Vagina (tissue), 2 donors: ENCODE data around the gene KHNYN. TPM values are rescaled to one million over a fixed set of nuclear protein-coding genes. Genes with fewer than 3 reads are reported as not detected.
"Not testable (repeated sequence)": the region's sequence is repeated elsewhere in the genome, so short reads cannot be mapped to it uniquely, and the experiment has no call there.

Experiments
- DNase-seq, 2 donors: peaks; one replicate each; pipeline ENCODE4 v3.0.0-alpha.2; 2017; ENCODE audit errors: extremely low spot score in 2 of 2
- H3K27ac ChIP-seq: fragments of 200-600 bp; sonication (generic); one replicate; pipeline ENCODE4 v1.5.1; 2019
- H3K27me3 ChIP-seq: fragments of 200-600 bp; sonication (generic); one replicate; pipeline ENCODE4 v1.5.1; 2019
- H3K36me3 ChIP-seq, 2 donors: fragments of 200-600 bp; sonication (generic); one replicate each; pipeline ENCODE4 v1.5.1; 2017 to 2019
- H3K4me1 ChIP-seq: fragments of 200-600 bp; sonication (generic); one replicate; pipeline ENCODE4 v1.5.1; 2019
- H3K4me3 ChIP-seq, 2 donors: fragments of 200-600 bp; sonication (generic); 1 replicate in 1 of 2; 2 replicates in 1 of 2; pipeline ENCODE4 v1.5.1; 2016 to 2019
- H3K9me3 ChIP-seq: fragments of 200-600 bp; sonication (generic); one replicate; pipeline ENCODE4 v1.5.1; 2019
- CTCF ChIP-seq, 3 experiments: fragments of 450-650 bp in 2 of 3; fragments of 200-600 bp in 1 of 3; sonication (generic) in 1 of 3; IDR thresholded peaks; one replicate each; pipeline ENCODE4 v1.5.1; 2017 to 2019; ENCODE audit warnings: antibody characterized with exemption in 3 of 3, mild to moderate bottlenecking in 2 of 3, moderate library complexity in 2 of 3
- POLR2A ChIP-seq, 2 donors: fragments of 450-650 bp; IDR thresholded peaks; one replicate each; pipeline ENCODE4 v1.6.1; 2017; ENCODE audit warnings: antibody characterized with exemption in 2 of 2, mild to moderate bottlenecking in 2 of 2, moderate library complexity in 2 of 2
- POLR2AphosphoS5 ChIP-seq, 2 donors: sonication (generic); formaldehyde crosslinking; IDR thresholded peaks; one replicate each; pipeline ENCODE4 v1.9.0; 2017; ENCODE audit warnings: antibody characterized with exemption in 2 of 2, mild to moderate bottlenecking in 2 of 2, low read depth in 1 of 2; ENCODE audit not compliant: insufficient read depth in 1 of 2
- intact Hi-C: fragments of 100-400 bp; cut with DNase I; formaldehyde crosslinking; loops from one replicate; pipeline ENCODE4 v1.15.1; 2023
- total RNA-seq: library from RNA; depleted of rRNA; stranded (reverse); fragments of >200 nt; gene quantifications from one replicate; pipeline ENCODE4 v1.2.3, GENCODE V29; 2016

KHNYN gene
- total RNA-seq, 1 donor from 2014 or later, result 41.7 TPM

- Histone ChIP-seq H3K36me3 (peaks cover 0 to 33% of the 10 kb centered on the region in 2 donors), H3K4me3 (peak overlapping the region; percentile 63 to 67), H3K27ac (peak overlapping the region; percentile 97), H3K9me3 (no peaks in the 10 kb centered on the region), H3K4me1 (peaks cover 38% of the 10 kb centered on the region), H3K27me3 (no peaks in the 10 kb centered on the region)
- TF ChIP-seq POLR2A (IDR thresholded peaks at IDR 0.05) (no peak), CTCF (IDR thresholded peaks at IDR 0.05) (no peak), POLR2AphosphoS5 (IDR thresholded peaks at IDR 0.05; ENCODE audit: insufficient read depth in 1 of 2, low read depth in 1 of 2) (no peak)
- intact Hi-C loops, result no loop called here
- DNase-seq, result no peak
These were observed 12.1 kb downstream of the KHNYN start for GRCh38 chr14:24441904-24442239.

DNA sequence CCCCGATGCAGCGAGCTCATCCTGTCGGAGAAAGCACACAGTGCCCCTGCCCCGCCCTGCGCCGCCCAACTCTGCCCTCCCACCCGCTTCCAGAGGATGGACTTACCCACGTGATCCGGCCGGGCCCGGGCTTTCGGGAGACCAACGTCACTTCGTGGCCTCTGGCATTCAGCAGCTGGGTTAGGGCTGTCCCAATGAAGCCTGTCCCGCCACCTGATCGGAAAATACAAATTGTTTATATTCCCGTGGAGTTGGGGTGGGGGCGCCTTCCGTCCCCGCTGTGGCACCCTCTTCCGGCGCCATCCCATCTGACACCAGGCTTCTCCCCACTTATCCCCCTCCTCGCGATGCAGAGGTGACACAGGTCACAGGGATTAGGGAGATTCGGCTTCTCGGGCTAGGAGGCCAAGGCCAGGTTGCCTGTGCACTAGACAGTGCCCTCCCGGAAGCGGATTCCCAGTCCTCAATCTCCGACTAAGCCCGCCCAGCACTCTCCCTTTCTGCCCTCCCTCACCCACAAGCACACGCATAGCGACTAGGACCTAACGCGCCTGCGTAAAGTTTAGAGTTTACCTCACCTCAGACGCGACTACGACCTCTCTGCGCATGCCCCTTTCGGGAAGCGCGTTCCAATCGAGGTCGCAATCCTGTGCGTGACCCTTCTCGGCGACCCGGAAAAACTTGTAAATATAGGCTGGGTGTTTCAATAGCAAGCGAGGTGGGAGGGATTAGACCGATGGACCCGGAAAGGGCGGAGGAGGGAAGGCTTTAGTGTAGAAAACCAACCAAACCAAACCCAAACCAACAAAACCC, 12.7 kb downstream of the KHNYN start, which contains the start of gene SDR39U1:
TSS of gene SDR39U1 (minus strand) at position 537 of the 813 bp plus-strand sequence. CDS start at position 530, 7 bp downstream.
- intact Hi-C loops, result no loop called here
- Histone ChIP-seq H3K4me3 (peak within 1 kb of the TSS; percentile 63 to 67), H3K4me1 (peaks cover 32% of the 10 kb centered on the region), H3K9me3 (no peaks in the 10 kb centered on the region), H3K27me3 (no peaks in the 10 kb centered on the region), H3K27ac (peak within 1 kb of the TSS; percentile 97), H3K36me3 (peaks cover 0 to 28% of the 10 kb centered on the region in 2 donors)
- peak; percentile 96 to 99 for DNase-seq
- TF ChIP-seq CTCF (IDR thresholded peaks at IDR 0.05) (no peak), POLR2AphosphoS5 (IDR thresholded peaks at IDR 0.05; ENCODE audit: insufficient read depth in 1 of 2, low read depth in 1 of 2) (peak; percentile 99 to 100), POLR2A (IDR thresholded peaks at IDR 0.05) (peak in 1 of 2 donors; percentile 92)

GRCh38 chr14:24443053-24443665, 13.4 kb downstream of the KHNYN start:
- no peak for TF ChIP-seq CTCF (IDR thresholded peaks at IDR 0.05)
- no peak for TF ChIP-seq POLR2A (IDR thresholded peaks at IDR 0.05)
- no peak for TF ChIP-seq POLR2AphosphoS5 (IDR thresholded peaks at IDR 0.05; ENCODE audit: insufficient read depth in 1 of 2, low read depth in 1 of 2)
- intact Hi-C loops, result no loop called here
- Histone ChIP-seq H3K27ac (peak overlapping the region; percentile 97), H3K4me1 (peaks cover 25% of the 10 kb centered on the region), H3K4me3 (peak overlapping the region; percentile 63 to 67), H3K9me3 (no peaks in the 10 kb centered on the region), H3K27me3 (no peaks in the 10 kb centered on the region), H3K36me3 (peaks cover 0 to 21% of the 10 kb centered on the region in 2 donors)
- DNase-seq, result no peak

DNA sequence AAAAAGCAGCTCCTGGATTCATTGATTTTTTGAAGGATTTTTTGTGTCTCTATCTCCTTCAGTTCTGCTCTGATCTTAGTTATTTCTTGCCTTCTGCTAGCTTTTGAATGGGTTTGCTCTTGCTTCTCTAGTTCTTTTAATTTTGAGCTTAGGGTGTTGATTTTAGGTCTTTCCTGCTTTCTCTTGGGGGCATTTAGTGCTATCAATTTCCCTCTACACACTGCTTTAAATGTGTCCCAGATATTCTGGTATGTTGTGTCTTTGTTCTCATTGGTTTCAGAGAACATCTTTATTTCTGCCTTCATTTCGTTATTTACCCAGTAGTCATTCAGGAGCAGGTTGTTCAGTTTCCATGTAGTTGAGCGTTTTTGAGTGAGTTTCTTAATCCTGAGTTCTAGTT, 21.1 kb downstream of the KHNYN start:
- H3K36me3 ChIP-seq, intact Hi-C loops, H3K27me3 ChIP-seq, H3K9me3 ChIP-seq, H3K4me1 ChIP-seq, H3K27ac ChIP-seq, DNase-seq, H3K4me3 ChIP-seq: not testable (repeated sequence)

DNA sequence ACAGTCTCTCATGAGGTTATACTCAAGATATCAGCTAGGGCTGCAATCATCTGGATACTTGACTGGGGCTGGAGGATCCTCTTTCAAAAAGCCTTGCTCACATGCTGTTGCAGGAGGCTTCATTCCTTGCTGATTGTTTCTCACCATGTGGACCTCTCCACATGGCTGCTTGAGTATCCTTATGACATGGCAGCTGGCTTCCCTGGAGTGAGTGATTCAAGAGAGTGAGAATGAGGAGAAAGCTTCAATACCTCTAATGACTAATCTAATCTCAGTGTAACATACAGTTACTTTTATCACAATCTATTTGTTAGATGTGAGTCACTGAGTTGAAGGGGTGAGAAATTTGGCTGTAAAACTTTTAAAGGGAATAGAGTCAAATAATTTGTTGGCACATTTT, 27.2 kb downstream of the KHNYN start:
- no peak overlapping the region for H3K27ac ChIP-seq
- H3K4me1 ChIP-seq, result no peaks in the 10 kb centered on the region
- TF ChIP-seq CTCF (IDR thresholded peaks at IDR 0.05) (no peak), POLR2A (IDR thresholded peaks at IDR 0.05) (no peak), POLR2AphosphoS5 (IDR thresholded peaks at IDR 0.05; ENCODE audit: insufficient read depth in 1 of 2, low read depth in 1 of 2) (no peak)
- no peaks in the 10 kb centered on the region for H3K27me3 ChIP-seq
- no peak overlapping the region for H3K4me3 ChIP-seq
- intact Hi-C loops, result no loop called here
- no peak for DNase-seq
- H3K9me3 ChIP-seq, result no peaks in the 10 kb centered on the region
- H3K36me3 ChIP-seq, result no peaks in the 10 kb centered on the region
